ENCODE measurements around the gene TBX3. TPM values are rescaled to one million over a fixed set of nuclear protein-coding genes. Genes with fewer than 3 reads are reported as not detected.

The TBX3 gene
- total RNA-seq, 2 experiments from 2014 or later, result not detected

DNA sequence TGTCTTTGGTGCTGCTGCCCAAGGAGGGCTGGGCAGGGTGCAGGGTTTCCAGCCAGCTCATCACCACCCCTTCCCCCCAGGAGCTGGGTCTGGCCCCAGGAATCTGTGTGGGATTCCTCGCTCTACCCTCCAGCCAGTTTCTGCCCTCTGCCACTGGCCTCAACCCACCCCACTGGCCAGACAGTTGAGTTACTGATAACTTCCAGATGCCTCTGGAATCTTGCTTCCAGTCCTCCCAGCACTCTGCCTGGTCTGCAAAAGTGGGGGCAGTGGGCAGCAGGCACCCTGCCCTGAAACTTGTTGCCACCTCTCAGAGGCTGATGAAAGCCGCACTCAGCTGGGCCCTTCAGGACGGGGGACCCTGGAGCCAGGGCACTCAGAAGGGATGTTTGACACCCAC, 20.1 kb upstream of the TBX3 start:
- no peak for ATAC-seq

DNA sequence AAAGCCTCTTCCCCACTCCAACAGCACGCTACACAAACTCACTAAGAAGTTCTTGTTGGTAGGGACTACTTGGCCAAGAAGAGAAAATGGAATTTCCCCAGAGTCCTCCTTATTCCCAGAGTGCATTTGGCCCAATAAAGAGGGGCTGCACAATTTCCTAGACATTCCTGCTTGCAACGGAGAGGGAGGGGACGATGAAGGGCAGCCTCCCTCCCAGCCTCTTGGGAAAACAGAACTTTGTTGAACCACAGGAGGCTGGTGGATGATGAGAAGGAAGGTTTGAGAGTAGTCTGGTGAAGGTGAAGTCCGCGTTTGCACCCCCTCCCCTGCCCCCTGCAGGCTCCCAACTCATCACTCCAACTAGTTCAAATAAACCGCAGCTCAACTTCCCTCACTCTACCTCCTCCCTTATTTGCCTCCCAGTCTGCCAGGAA, 19.1 kb upstream of the TBX3 start:
- Mint-ChIP-seq H3K4me1 (no peaks in the 10 kb centered on the region), H3K9me3 (ENCODE audit: low read depth) (no peaks in the 10 kb centered on the region), H3K27me3 (peaks cover 53% of the 10 kb centered on the region), H3K4me3 (no peak overlapping the region), H3K27ac (no peak overlapping the region), H3K36me3 (ENCODE audit: low read depth) (no peaks in the 10 kb centered on the region)
- no peak for DNase-seq
- ATAC-seq, result no peak
- POLR2A ChIA-PET, result no interaction called here
- intact Hi-C loops (cut with DNase I, micrococcal nuclease), result no loop called here
- CTCF ChIA-PET, result no interaction called here

More for the DNA sequence above, 20.1 kb upstream of the TBX3 start:
- Mint-ChIP-seq H3K4me1 (no peaks in the 10 kb centered on the region), H3K9me3 (ENCODE audit: low read depth) (peaks cover 2% of the 10 kb centered on the region), H3K4me3 (no peak overlapping the region), H3K27me3 (peaks cover 46% of the 10 kb centered on the region), H3K27ac (no peak overlapping the region), H3K36me3 (ENCODE audit: low read depth) (no peaks in the 10 kb centered on the region)
- intact Hi-C loops (cut with DNase I, micrococcal nuclease), result no loop called here
- ChIA-PET CTCF (interaction anchor here (0.7 kb wide), 1 partner anchor 48 kb away, joined by 3 read pairs; no protein-coding TSS in a partner anchor), POLR2A (no interaction called here)
- DNase-seq, result no peak

DNA sequence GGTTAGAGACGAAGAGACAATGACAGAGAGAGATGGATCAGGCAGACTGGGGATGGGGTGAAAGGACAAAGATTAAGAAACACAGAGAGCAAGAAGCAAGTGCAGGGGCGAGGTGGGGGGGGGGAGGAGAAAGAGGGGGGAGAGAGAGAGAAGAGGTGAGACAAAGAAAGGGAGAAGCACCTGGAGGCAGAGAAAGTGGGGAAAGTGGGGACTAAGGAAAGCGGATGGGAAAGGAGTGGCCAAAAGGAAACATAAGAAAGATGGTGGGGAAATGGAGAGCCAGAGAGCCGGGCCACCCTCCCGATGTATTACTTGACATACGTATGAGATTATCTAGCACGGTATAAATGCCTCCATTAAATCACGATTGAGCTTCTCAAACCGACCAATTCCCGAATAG, 18.5 kb upstream of the TBX3 start:
- H3K27ac Mint-ChIP-seq, result no peak overlapping the region
- peaks cover 58% of the 10 kb centered on the region for H3K27me3 Mint-ChIP-seq
- intact Hi-C loops (cut with DNase I, micrococcal nuclease), result no loop called here
- H3K4me3 Mint-ChIP-seq, result no peak overlapping the region
- no peak for DNase-seq
- no peak for ATAC-seq
- POLR2A ChIA-PET, result no interaction called here
- CTCF ChIA-PET, result no interaction called here
- no peaks in the 10 kb centered on the region for H3K36me3 Mint-ChIP-seq (ENCODE audit: low read depth)
- H3K9me3 Mint-ChIP-seq (ENCODE audit: low read depth), result no peaks in the 10 kb centered on the region
- no peaks in the 10 kb centered on the region for H3K4me1 Mint-ChIP-seq

DNA sequence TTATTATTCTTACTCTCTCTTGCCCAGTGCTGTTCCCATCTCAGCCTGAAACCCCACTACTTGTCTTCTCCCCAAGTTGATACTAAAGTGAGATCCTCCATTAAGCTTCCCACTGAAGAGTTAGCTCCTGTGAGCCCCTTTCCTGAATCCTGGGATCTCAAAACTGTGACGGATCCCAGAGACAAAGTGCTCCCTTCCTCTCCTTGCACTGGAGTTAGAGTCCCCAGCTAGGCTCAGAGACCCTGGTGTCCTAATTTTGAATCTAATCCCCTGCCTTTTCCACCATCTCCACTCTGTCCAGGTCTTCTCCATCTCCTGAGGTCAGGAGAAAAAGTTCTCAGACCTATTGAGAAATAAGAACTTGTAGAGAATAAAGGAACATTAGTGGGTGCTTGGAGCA, 17.6 kb upstream of the TBX3 start:
- no peaks in the 10 kb centered on the region for H3K9me3 Mint-ChIP-seq (ENCODE audit: low read depth)
- no peak overlapping the region for H3K4me3 Mint-ChIP-seq
- POLR2A ChIA-PET, result no interaction called here
- no peak for DNase-seq
- no peaks in the 10 kb centered on the region for H3K4me1 Mint-ChIP-seq
- intact Hi-C loops (cut with DNase I, micrococcal nuclease), result no loop called here
- H3K27ac Mint-ChIP-seq, result no peak overlapping the region
- CTCF ChIA-PET, result no interaction called here
- H3K27me3 Mint-ChIP-seq, result peaks cover 66% of the 10 kb centered on the region
- H3K36me3 Mint-ChIP-seq (ENCODE audit: low read depth), result no peaks in the 10 kb centered on the region
- no peak for ATAC-seq

DNA sequence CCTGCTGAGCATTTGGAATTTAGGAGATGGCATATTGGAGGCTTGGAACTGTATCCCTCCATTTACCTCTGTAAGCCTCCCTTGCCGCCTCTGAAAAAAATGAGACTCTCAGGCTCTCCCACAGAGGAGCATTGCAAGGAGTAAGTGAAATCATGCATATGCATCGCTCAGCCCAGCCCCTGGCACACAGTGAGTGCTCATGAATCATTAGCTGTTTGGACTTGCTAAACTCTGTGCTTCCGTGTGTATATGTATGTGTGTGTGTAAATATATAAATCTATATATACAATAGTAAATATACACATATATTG, 17.1 kb upstream of the TBX3 start:
- no peaks in the 10 kb centered on the region for H3K4me1 Mint-ChIP-seq
- H3K4me3 Mint-ChIP-seq, result no peak overlapping the region
- H3K9me3 Mint-ChIP-seq (ENCODE audit: low read depth), result no peaks in the 10 kb centered on the region
- no peak overlapping the region for H3K27ac Mint-ChIP-seq
- ChIA-PET POLR2A (no interaction called here), CTCF (no interaction called here)
- intact Hi-C loops (cut with DNase I, micrococcal nuclease), result no loop called here
- H3K36me3 Mint-ChIP-seq (ENCODE audit: low read depth), result no peaks in the 10 kb centered on the region
- no peak for ATAC-seq
- no peak for DNase-seq
- peaks cover 69% of the 10 kb centered on the region for H3K27me3 Mint-ChIP-seq

DNA sequence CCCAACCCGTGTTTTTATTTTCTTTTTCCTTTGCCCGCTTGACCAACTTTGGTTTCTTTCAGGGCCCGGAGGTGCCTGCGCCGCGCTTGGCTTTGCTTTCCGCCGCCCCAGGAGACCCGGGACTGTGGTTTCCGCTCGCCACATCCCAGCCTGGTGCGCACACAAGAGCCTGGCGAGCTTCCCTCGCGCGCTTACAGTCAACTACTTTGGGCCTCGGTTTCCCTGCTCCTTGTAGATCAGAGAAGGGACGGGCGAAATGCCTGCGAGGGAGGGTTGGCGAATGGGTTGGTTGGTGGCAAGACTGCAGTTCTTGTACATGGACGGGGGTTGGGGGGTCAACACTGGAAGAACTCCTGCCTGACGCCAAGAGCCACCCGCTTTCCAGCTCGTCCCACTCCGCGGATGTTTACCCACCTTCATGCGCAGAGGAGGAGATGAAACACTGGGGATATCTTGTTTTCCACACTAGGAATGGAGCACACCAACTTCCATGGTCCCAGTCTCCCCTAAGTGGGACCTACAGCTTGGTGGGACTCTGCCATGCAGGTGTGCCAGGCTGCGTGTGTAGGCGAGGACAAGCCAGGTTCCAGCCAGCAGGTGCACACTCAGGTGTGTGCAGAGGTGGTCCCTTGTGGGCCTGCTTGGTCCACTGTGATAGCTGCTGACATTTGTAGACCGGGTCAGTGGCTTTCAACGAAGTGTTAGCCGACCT, 16.6 kb upstream of the TBX3 start:
- ChIA-PET POLR2A (no interaction called here), CTCF (no interaction called here)
- Mint-ChIP-seq H3K27ac (no peak overlapping the region), H3K9me3 (ENCODE audit: low read depth) (no peaks in the 10 kb centered on the region), H3K36me3 (ENCODE audit: low read depth) (no peaks in the 10 kb centered on the region), H3K27me3 (peaks cover 71% of the 10 kb centered on the region), H3K4me3 (no peak overlapping the region), H3K4me1 (no peaks in the 10 kb centered on the region)
- DNase-seq (no peak), ATAC-seq (no peak)
- intact Hi-C loops (cut with DNase I, micrococcal nuclease), result no loop called here

DNA sequence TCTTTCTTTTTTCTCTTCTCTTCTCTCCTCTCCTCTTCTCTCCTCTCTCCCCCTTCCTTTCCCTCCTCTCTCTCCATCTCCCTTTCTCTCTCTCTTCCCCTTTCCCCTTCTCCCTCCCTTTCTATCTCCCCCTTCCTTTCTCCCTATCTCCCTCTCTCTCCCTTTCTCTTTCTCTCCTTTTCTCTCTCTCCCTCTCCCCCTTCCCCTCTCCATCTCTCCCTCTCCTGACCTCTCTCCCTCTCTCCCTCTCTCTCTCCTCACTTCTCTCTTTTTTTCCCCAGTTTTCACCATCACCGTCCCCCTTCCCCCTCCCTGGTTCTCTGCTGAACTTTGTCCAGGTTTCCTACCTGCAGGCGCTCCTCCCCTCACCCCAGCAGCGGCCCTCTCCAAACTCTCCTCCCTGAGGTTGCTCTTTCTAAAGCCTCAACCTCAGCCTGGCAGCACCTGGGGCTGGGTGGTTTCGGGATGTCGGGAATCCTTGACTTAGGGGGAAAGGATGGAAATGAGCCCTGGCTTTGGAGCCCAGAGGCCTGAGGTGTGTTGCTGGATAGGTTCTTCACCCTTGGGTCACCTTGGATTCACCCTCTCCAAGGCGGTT, 14.7 kb upstream of the TBX3 start:
- ATAC-seq, result no peak
- intact Hi-C loops (cut with DNase I, micrococcal nuclease), result loop anchor here (5.0 to 10.0 kb wide), 5 partner anchors 39 to 1231 kb away; partner anchors contain the start of gene TBX5 (in 2 of the 2)
- Mint-ChIP-seq H3K36me3 (ENCODE audit: low read depth) (no peaks in the 10 kb centered on the region), H3K27ac (no peak overlapping the region), H3K9me3 (ENCODE audit: low read depth) (no peaks in the 10 kb centered on the region), H3K4me3 (no peak overlapping the region), H3K27me3 (peaks cover 85% of the 10 kb centered on the region), H3K4me1 (no peaks in the 10 kb centered on the region)
- POLR2A ChIA-PET, result no interaction called here
- CTCF ChIA-PET, result no interaction called here
- no peak for DNase-seq

DNA sequence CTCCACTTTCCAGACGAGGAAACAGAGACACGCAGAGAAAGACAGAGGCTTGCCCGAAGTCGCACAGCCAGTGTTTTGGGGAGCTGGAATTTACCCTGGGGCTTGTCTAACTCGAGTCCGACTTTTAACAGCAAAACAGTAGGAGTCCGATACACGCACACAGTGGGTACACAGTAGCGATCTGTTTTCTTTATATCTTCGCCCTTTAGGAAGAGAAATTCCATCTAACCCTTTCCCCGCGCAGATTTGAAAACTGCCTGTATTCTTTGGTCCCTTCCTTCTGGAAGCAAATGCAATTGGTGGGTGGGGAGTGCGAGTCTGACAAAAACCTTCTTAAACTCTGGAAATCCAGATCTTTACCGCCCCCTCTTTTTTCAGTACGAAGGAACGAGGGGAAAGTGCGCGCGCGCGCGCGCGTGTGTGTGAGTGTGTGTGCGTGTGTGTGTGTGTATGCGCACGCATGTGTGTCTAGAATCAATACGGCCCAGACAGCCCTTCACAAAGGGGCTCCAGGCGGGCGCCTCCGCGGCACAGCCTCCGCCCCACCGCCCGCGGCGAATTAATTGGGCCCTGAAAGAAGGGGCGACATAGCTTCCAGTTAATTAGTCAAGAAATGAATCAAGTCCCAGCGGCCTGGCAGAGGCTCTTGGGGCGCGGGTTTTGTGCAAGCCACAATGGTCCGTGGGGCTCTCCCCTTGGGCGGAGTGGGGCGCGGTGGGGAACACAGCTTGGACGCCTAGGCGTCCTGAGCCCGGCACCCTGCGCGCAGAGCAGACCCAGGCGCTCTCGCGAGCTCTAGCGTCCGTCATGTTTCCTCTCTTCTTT, 14.0 kb upstream of the TBX3 start:
- peaks cover 88% of the 10 kb centered on the region for H3K27me3 Mint-ChIP-seq
- CTCF ChIA-PET, result no interaction called here
- no peaks in the 10 kb centered on the region for H3K9me3 Mint-ChIP-seq (ENCODE audit: low read depth)
- ATAC-seq, result no peak
- H3K4me3 Mint-ChIP-seq, result no peak overlapping the region
- H3K27ac Mint-ChIP-seq, result no peak overlapping the region
- intact Hi-C loops (cut with DNase I, micrococcal nuclease), result loop anchor here (2.0 to 10.0 kb wide), 6 partner anchors 31 to 1231 kb away; partner anchors contain the start of gene TBX5 (in 2 of the 2)
- POLR2A ChIA-PET, result no interaction called here
- DNase-seq, result no peak
- H3K36me3 Mint-ChIP-seq (ENCODE audit: low read depth), result no peaks in the 10 kb centered on the region
- H3K4me1 Mint-ChIP-seq, result no peaks in the 10 kb centered on the region

DNA sequence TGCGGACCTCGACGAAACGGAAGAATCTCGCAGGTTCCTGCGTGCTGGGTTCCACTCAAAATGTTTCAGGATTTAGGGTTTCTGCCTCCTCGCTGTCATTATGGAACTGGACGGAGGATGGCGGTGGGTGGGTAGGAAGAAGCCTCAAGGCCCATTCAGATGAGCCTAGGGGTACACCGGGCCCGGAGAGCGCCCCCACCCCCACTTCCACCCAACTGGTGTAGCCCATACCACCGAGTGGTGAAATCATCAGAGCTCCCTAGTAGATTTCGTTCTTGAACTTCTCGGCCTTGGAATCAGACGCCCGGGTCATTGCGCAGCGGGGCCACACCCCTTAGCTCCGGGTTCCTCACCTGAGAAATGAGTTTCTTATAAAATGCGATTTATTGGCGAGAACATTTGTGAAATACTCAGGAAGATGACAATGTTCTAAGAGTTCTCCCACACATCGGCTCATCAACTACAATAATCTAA, 13.3 kb upstream of the TBX3 start:
- H3K27me3 Mint-ChIP-seq, result peaks cover 88% of the 10 kb centered on the region
- H3K27ac Mint-ChIP-seq, result no peak overlapping the region
- no peak overlapping the region for H3K4me3 Mint-ChIP-seq
- intact Hi-C loops (cut with DNase I, micrococcal nuclease), result loop anchor here (2.0 to 10.0 kb wide), 6 partner anchors 30 to 1230 kb away; partner anchors contain the start of gene TBX5 (in 2 of the 2)
- H3K36me3 Mint-ChIP-seq (ENCODE audit: low read depth), result no peaks in the 10 kb centered on the region
- peaks cover 2% of the 10 kb centered on the region for H3K4me1 Mint-ChIP-seq
- ChIA-PET CTCF (no interaction called here), POLR2A (no interaction called here)
- DNase-seq (no peak), ATAC-seq (no peak)
- H3K9me3 Mint-ChIP-seq (ENCODE audit: low read depth), result no peaks in the 10 kb centered on the region

DNA sequence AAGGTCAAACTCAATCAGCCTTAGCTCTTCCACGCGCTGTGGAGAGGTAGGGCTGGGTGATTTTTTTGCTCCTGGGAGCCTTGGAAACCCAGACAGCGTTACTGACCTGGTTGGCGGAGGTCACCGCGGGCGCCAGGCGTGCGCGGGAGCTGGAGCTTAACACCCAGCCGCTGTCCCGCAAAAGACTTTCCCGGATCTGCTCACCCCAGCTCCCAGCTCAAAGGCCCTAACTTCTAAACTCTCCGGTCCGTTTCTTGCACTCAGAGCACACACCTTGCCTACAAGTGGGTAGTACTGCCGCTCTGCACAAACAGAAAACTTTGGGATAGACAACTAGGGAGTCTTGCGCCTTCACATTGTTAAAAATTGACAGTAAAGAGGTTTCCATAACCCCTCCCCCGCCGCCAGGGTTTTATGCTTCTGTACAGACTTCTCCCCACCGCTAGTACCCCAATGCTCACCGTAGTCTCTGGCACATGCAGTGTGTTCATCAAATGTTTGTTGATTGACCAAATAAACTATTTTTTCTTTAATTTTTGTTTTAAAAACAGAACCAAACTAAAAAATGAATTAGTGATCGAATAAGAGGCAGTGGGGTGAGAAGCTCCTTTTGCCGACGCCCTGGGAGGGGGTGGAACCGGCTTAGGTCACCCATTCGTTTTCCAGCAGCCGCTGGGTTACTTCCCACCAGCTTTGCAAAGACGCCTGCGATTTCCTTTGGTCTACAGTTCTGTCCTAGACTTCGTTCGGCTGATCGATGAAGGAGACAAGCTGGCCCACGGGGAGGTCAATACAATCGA, 12.7 kb upstream of the TBX3 start:
- H3K36me3 Mint-ChIP-seq (ENCODE audit: low read depth), result no peaks in the 10 kb centered on the region
- intact Hi-C loops (cut with DNase I, micrococcal nuclease), result loop anchor here (2.0 to 10.0 kb wide), 6 partner anchors 30 to 1229 kb away; partner anchors contain the start of gene TBX5 (in 2 of the 2)
- H3K4me3 Mint-ChIP-seq, result no peak overlapping the region
- H3K27ac Mint-ChIP-seq, result no peak overlapping the region
- H3K27me3 Mint-ChIP-seq, result peaks cover 86% of the 10 kb centered on the region
- ATAC-seq (no peak), DNase-seq (no peak)
- ChIA-PET POLR2A (no interaction called here), CTCF (interaction anchor here (0.9 kb wide), 1 partner anchor 13 kb away, joined by 3 read pairs; the partner anchor contains the start of gene TBX3)
- no peaks in the 10 kb centered on the region for H3K9me3 Mint-ChIP-seq (ENCODE audit: low read depth)
- H3K4me1 Mint-ChIP-seq, result peaks cover 2% of the 10 kb centered on the region

DNA sequence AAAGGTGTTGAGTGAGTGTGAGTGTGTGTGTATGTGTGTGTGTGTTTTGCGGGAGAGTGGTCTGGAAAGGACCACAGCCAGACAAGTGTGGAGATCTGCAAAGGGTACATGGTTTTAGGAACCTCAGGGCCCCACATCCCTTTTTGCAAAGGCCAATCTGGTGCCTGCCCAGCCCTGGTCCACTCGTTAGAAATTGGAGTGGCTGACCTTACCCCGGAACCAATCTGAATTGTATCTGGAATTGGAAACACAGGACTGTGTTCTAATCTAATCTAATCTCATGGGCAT, 11.3 kb upstream of the TBX3 start:
- intact Hi-C loops (cut with DNase I, micrococcal nuclease), result loop anchor here (5.0 to 10.0 kb wide), 5 partner anchors 42 to 1228 kb away; partner anchors contain the start of gene TBX5 (in 2 of the 2)
- DNase-seq (no peak), ATAC-seq (no peak)
- H3K36me3 Mint-ChIP-seq (ENCODE audit: low read depth), result no peaks in the 10 kb centered on the region
- ChIA-PET POLR2A (no interaction called here), CTCF (no interaction called here)
- H3K4me3 Mint-ChIP-seq, result no peak overlapping the region
- H3K9me3 Mint-ChIP-seq (ENCODE audit: low read depth), result no peaks in the 10 kb centered on the region
- H3K27me3 Mint-ChIP-seq, result peaks cover 88% of the 10 kb centered on the region
- peaks cover 2% of the 10 kb centered on the region for H3K4me1 Mint-ChIP-seq
- H3K27ac Mint-ChIP-seq, result no peak overlapping the region
